Liver (tissue), 9 donors: ENCODE data around the gene COQ8A. TPM values are rescaled to one million over a fixed set of nuclear protein-coding genes. Genes with fewer than 3 reads are reported as not detected.

Experiments
- DNase-seq: peaks from one replicate; pipeline ENCODE4 v3.0.0-alpha.2; 2017; ENCODE audit warnings: low spot score
- H3K27ac ChIP-seq, 2 donors: one replicate each; pipeline ENCODE4 v1.7.0; 2013; ENCODE audit warnings: inconsistent platforms in 2 of 2, low read length in 2 of 2, control low read depth in 1 of 2, low read depth in 1 of 2, mild to moderate bottlenecking in 1 of 2
- H3K27me3 ChIP-seq, 4 donors: one replicate each; pipeline versions ENCODE4 v1.6.1 to v1.7.0; 2013; ENCODE audit warnings: low read length in 3 of 4, inconsistent platforms in 1 of 4, mild to moderate bottlenecking in 1 of 4, moderate library complexity in 1 of 4; ENCODE audit not compliant: control insufficient read depth in 4 of 4, insufficient read depth in 4 of 4
- H3K36me3 ChIP-seq, 4 donors: one replicate each; pipeline versions ENCODE4 v1.6.1 to v1.7.0; 2013; ENCODE audit warnings: low read length in 3 of 4, mild to moderate bottlenecking in 3 of 4, low read depth in 1 of 4, moderate library complexity in 1 of 4; ENCODE audit not compliant: control insufficient read depth in 4 of 4, insufficient read depth in 3 of 4
- H3K4me1 ChIP-seq, 4 donors: one replicate each; pipeline versions ENCODE4 v1.6.1 to v1.7.0; 2013; ENCODE audit warnings: low read length in 3 of 4, mild to moderate bottlenecking in 3 of 4, moderate library complexity in 1 of 4; ENCODE audit not compliant: control insufficient read depth in 4 of 4, insufficient read depth in 4 of 4
- H3K4me3 ChIP-seq, 3 donors: one replicate each; pipeline versions ENCODE4 v1.6.1 to v1.7.0; 2013; ENCODE audit warnings: low read length in 3 of 3, control low read depth in 1 of 3, low read depth in 1 of 3, mild to moderate bottlenecking in 1 of 3
- H3K9ac ChIP-seq, 2 donors: one replicate each; pipeline ENCODE4 v1.7.0; 2013; ENCODE audit warnings: low read length in 2 of 2, mild to moderate bottlenecking in 2 of 2, moderate library complexity in 2 of 2, control low read depth in 1 of 2, low read depth in 1 of 2
- H3K9me3 ChIP-seq, 4 donors: one replicate each; pipeline versions ENCODE4 v1.6.1 to v1.7.0; 2013; ENCODE audit warnings: low read length in 3 of 4; ENCODE audit not compliant: control insufficient read depth in 4 of 4
- EGR1 ChIP-seq, 2 donors: IDR thresholded peaks; 2 replicates each; pipeline ENCODE4 v1.6.1; 2016 to 2018; ENCODE audit warnings: antibody characterized with exemption in 2 of 2, low read depth in 2 of 2
- FOXA1 ChIP-seq: IDR thresholded peaks from 2 replicates; pipeline ENCODE4 v1.6.1; 2016; ENCODE audit warnings: antibody characterized with exemption
- FOXA2 ChIP-seq: IDR thresholded peaks from 2 replicates; pipeline ENCODE4 v1.6.1; 2016; ENCODE audit warnings: antibody characterized with exemption
- GABPA ChIP-seq, 2 donors: IDR thresholded peaks in 1 of 2; conservative IDR thresholded peaks in 1 of 2; 2 replicates each; pipeline ENCODE4 v1.6.1; 2016; ENCODE audit warnings: antibody characterized with exemption in 2 of 2, mild to moderate bottlenecking in 1 of 2, moderate library complexity in 1 of 2
- HNF4A ChIP-seq, 2 donors: conservative IDR thresholded peaks; 2 replicates each; pipeline ENCODE4 v1.6.1; 2016; ENCODE audit warnings: antibody characterized with exemption in 2 of 2, mild to moderate bottlenecking in 2 of 2
- HNF4G ChIP-seq: IDR thresholded peaks from 2 replicates; pipeline ENCODE4 v1.6.1; 2016; ENCODE audit warnings: antibody characterized with exemption
- JUND ChIP-seq, 2 donors: IDR thresholded peaks; 2 replicates each; pipeline ENCODE4 v1.6.1; 2016; ENCODE audit warnings: antibody characterized with exemption in 2 of 2
- NR2F2 ChIP-seq: IDR thresholded peaks from 2 replicates; pipeline ENCODE4 v1.6.1; 2016; ENCODE audit warnings: antibody characterized with exemption
- RAD21 ChIP-seq, 2 donors: IDR thresholded peaks; 2 replicates each; pipeline ENCODE4 v1.6.1; 2016; ENCODE audit warnings: antibody characterized with exemption in 2 of 2, mild to moderate bottlenecking in 2 of 2
- RXRA ChIP-seq, 2 donors: IDR thresholded peaks; 2 replicates each; pipeline ENCODE4 v1.6.1; 2017 to 2018; ENCODE audit warnings: antibody characterized with exemption in 2 of 2, mild to moderate bottlenecking in 1 of 2
- SP1 ChIP-seq: IDR thresholded peaks from 2 replicates; pipeline ENCODE4 v1.6.1; 2018; ENCODE audit warnings: antibody characterized with exemption, mild to moderate bottlenecking
- TAF1 ChIP-seq: conservative IDR thresholded peaks from 2 replicates; pipeline ENCODE4 v1.6.1; 2016; ENCODE audit warnings: antibody characterized with exemption, mild to moderate bottlenecking
- YY1 ChIP-seq: IDR thresholded peaks from 2 replicates; pipeline ENCODE4 v1.6.1; 2016; ENCODE audit warnings: antibody characterized with exemption, mild to moderate bottlenecking
- WGBS: extraction: QIAGEN DNeasy Blood & Tissue Kit; methylation state at CpG from one replicate; pipeline ENCODE4 v1.1.7; 2013; 5-methylcytosine and 5-hydroxymethylcytosine counted together
- polyA plus RNA-seq, 2 donors: library from polyadenylated mRNA; stranded (reverse) in 1 of 2; unstranded in 1 of 2; fragments of 200-250 nt in 1 of 2; fragments of >200 nt in 1 of 2; fragmentation: Nextera tagmentation in 1 of 2; extraction: Ambion mirVana in 1 of 2; gene quantifications; one replicate each; pipeline versions ENCODE4 v1.2.1 to v1.2.3, GENCODE V29; 2013 to 2015
- total RNA-seq, 2 donors: library from RNA; depleted of rRNA; stranded (reverse); fragments of >200 nt; gene quantifications; one replicate each; pipeline ENCODE4 v1.2.3, GENCODE V29; 2014
- TF ChIP-seq, protein P1 (sequence below): fragments of 150-350 bp; IDR thresholded peaks from 2 replicates; pipeline ENCODE4 v1.5.1; 2017; ENCODE audit warnings: improper control_type of control experiment, low read depth, low read length; ENCODE audit not compliant: missing input control
- TF ChIP-seq, protein P2 (sequence below): IDR thresholded peaks from 2 replicates; pipeline ENCODE4 v1.6.1; 2016; ENCODE audit warnings: antibody characterized with exemption, mild to moderate bottlenecking
- TF ChIP-seq, protein P3 (sequence below): IDR thresholded peaks from 2 replicates; pipeline ENCODE4 v1.6.1; 2016; ENCODE audit warnings: antibody characterized with exemption
- TF ChIP-seq, protein P4 (sequence below): IDR thresholded peaks from 2 replicates; pipeline ENCODE4 v1.6.1; 2016; ENCODE audit warnings: antibody characterized with exemption
- TF ChIP-seq, protein P5 (sequence below): IDR thresholded peaks from 2 replicates; pipeline ENCODE4 v1.6.1; 2016; ENCODE audit warnings: antibody characterized with exemption
- donor health status: healthy.
- donor health status: healthy.
- donor health status: healthy.
- donor health status: healthy.
- donor health status: healthy.

COQ8A gene
- total and polyA plus RNA-seq, 4 donors: 24.4 to 60.0 (median 54.9) TPM

DNA sequence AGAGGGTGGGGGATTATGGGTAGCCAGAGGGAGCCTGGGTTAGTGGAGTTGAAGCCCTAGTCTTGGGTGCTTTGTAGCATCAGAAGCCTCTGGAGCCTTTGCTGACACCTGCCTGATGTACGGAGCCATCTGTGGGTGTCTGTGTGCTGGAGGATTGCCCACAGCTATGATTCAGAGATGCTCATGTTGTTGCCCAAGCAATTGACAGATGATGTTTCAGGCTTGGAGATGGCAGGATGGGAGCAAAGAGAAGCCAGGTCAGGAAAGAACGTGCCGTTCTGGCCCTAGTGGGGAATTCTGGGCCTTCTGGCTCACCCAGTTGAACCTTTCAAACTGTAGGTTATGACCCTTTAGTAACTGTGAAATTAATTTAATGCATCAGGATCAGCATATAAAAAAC is 27.6 kb downstream of the COQ8A start:
- no peak overlapping the region for H3K4me3 ChIP-seq
- H3K9me3 ChIP-seq: no peaks in the 10 kb centered on the region
- no peak overlapping the region for H3K27ac ChIP-seq
- H3K9ac ChIP-seq: no peak overlapping the region
- H3K27me3 ChIP-seq: no peaks in the 10 kb centered on the region
- TF ChIP-seq RXRA (IDR thresholded peaks at IDR 0.05): peak; percentile 15 to 92
- peak in 1 of 2 donors; percentile 43 for TF ChIP-seq JUND (IDR thresholded peaks at IDR 0.05)
- no peak for TF ChIP-seq FOXA1
- TF ChIP-seq, protein P1, sequence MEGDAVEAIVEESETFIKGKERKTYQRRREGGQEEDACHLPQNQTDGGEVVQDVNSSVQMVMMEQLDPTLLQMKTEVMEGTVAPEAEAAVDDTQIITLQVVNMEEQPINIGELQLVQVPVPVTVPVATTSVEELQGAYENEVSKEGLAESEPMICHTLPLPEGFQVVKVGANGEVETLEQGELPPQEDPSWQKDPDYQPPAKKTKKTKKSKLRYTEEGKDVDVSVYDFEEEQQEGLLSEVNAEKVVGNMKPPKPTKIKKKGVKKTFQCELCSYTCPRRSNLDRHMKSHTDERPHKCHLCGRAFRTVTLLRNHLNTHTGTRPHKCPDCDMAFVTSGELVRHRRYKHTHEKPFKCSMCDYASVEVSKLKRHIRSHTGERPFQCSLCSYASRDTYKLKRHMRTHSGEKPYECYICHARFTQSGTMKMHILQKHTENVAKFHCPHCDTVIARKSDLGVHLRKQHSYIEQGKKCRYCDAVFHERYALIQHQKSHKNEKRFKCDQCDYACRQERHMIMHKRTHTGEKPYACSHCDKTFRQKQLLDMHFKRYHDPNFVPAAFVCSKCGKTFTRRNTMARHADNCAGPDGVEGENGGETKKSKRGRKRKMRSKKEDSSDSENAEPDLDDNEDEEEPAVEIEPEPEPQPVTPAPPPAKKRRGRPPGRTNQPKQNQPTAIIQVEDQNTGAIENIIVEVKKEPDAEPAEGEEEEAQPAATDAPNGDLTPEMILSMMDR: no peak
- TF ChIP-seq YY1: peak; percentile 43
- peak in 1 of 2 donors; percentile 63 for TF ChIP-seq HNF4A (conservative IDR thresholded peaks at IDR 0.05)
- H3K36me3 ChIP-seq: peaks cover 2 to 21% (median 10%) of the 10 kb centered on the region in 4 donors
- no peak for DNase-seq
- H3K4me1 ChIP-seq: peaks cover 5 to 33% (median 23%) of the 10 kb centered on the region in 4 donors
- WGBS: 50% methylated on average over 3 of the region's 3 CpGs

DNA sequence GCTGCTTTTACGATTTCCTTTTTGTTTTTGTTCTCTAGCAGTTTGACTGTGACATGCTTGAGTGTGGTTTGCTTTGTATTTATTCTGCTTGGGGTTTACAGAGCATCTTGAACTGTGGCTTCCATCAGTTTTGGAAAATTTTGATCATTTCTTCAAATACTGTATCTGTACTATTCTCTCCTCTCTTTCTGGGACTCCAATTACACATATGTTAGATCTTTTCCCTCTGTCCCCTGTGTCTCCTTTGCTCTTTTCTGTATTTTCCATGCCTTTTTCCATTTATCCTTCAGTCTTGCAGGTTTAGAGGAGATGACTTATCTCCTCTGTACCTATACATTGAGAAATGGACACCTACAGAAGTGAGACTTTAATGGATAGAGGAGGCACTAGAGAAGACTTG is 31.7 kb downstream of the COQ8A start:
- Histone ChIP-seq H3K4me3 (no peak overlapping the region), H3K27ac (no peak overlapping the region), H3K27me3 (no peaks in the 10 kb centered on the region), H3K36me3 (peaks cover 0 to 9% (median 5%) of the 10 kb centered on the region in 4 donors), H3K4me1 (peaks cover 23 to 45% (median 39%) of the 10 kb centered on the region in 4 donors), H3K9ac (no peak overlapping the region), H3K9me3 (no peaks in the 10 kb centered on the region)
- TF ChIP-seq SP1 (no peak), HNF4A (conservative IDR thresholded peaks at IDR 0.05) (no peak), RXRA (IDR thresholded peaks at IDR 0.05) (no peak), YY1 (no peak), FOXA2 (no peak), FOXA1 (no peak), GABPA (IDR thresholded peaks at IDR 0.05 in 1 of 2, conservative IDR thresholded peaks at IDR 0.05 in 1 of 2) (no peak), HNF4G (no peak), RAD21 (IDR thresholded peaks at IDR 0.05) (no peak), JUND (IDR thresholded peaks at IDR 0.05) (no peak), TAF1 (no peak), NR2F2 (no peak), EGR1 (IDR thresholded peaks at IDR 0.05; ENCODE audit: low read depth in 2 of 2) (no peak)
- TF ChIP-seq, protein P1: no peak
- TF ChIP-seq, protein P2, sequence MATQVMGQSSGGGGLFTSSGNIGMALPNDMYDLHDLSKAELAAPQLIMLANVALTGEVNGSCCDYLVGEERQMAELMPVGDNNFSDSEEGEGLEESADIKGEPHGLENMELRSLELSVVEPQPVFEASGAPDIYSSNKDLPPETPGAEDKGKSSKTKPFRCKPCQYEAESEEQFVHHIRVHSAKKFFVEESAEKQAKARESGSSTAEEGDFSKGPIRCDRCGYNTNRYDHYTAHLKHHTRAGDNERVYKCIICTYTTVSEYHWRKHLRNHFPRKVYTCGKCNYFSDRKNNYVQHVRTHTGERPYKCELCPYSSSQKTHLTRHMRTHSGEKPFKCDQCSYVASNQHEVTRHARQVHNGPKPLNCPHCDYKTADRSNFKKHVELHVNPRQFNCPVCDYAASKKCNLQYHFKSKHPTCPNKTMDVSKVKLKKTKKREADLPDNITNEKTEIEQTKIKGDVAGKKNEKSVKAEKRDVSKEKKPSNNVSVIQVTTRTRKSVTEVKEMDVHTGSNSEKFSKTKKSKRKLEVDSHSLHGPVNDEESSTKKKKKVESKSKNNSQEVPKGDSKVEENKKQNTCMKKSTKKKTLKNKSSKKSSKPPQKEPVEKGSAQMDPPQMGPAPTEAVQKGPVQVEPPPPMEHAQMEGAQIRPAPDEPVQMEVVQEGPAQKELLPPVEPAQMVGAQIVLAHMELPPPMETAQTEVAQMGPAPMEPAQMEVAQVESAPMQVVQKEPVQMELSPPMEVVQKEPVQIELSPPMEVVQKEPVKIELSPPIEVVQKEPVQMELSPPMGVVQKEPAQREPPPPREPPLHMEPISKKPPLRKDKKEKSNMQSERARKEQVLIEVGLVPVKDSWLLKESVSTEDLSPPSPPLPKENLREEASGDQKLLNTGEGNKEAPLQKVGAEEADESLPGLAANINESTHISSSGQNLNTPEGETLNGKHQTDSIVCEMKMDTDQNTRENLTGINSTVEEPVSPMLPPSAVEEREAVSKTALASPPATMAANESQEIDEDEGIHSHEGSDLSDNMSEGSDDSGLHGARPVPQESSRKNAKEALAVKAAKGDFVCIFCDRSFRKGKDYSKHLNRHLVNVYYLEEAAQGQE: no peak
- TF ChIP-seq, protein P3, sequence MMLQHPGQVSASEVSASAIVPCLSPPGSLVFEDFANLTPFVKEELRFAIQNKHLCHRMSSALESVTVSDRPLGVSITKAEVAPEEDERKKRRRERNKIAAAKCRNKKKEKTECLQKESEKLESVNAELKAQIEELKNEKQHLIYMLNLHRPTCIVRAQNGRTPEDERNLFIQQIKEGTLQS: no peak
- TF ChIP-seq, protein P4, sequence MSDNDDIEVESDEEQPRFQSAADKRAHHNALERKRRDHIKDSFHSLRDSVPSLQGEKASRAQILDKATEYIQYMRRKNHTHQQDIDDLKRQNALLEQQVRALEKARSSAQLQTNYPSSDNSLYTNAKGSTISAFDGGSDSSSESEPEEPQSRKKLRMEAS: no peak
- TF ChIP-seq, protein P5, sequence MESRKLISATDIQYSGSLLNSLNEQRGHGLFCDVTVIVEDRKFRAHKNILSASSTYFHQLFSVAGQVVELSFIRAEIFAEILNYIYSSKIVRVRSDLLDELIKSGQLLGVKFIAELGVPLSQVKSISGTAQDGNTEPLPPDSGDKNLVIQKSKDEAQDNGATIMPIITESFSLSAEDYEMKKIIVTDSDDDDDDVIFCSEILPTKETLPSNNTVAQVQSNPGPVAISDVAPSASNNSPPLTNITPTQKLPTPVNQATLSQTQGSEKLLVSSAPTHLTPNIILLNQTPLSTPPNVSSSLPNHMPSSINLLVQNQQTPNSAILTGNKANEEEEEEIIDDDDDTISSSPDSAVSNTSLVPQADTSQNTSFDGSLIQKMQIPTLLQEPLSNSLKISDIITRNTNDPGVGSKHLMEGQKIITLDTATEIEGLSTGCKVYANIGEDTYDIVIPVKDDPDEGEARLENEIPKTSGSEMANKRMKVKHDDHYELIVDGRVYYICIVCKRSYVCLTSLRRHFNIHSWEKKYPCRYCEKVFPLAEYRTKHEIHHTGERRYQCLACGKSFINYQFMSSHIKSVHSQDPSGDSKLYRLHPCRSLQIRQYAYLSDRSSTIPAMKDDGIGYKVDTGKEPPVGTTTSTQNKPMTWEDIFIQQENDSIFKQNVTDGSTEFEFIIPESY: no peak
- no peak for DNase-seq
- 100% methylated on average over 1 of the region's 1 CpG for WGBS
